ENCODE measurements around the gene AIF1L.

AIF1L gene

DNA sequence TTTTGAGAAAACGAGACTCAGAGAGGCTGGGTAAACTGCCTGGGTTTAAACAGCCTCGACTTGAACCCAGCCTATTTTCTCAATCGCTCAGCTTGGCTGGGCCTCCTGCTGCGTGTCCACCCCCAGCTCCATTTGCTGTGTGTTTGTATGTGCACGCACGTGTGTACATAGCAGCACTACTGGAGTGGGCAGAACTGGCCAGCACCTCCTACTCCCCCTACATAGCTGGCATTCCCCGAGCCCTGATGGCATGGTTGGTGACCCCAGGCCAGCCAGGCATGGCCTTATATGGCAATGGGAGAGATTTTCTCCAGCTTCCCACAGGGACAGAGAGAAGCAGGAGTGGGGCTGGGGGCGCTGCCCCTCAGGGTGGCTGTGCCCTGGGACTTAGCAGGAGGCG, 4.1 kb downstream of the AIF1L start:
- TF ChIP-seq CTCF (IDR thresholded peaks at IDR 0.05; ENCODE audit: insufficient read depth, low read length, missing control alignments): no peak
- H3K4me3 ChIP-seq (ENCODE audit: low read depth, low read length): no peak overlapping the region
- ChIA-PET CTCF (interaction anchor here (0.9 kb wide), 1 partner anchor 42 kb away, joined by 4 read pairs; no protein-coding TSS in a partner anchor), POLR2A (no interaction called here)
- DNase-seq (ENCODE audit: low read depth, low spot score): no peak

- ChIA-PET CTCF (no interaction called here), POLR2A (no interaction called here)
- no peak for DNase-seq (ENCODE audit: low read depth, low spot score)
- no peak overlapping the region for H3K4me3 ChIP-seq (ENCODE audit: low read depth, low read length)
- TF ChIP-seq CTCF (IDR thresholded peaks at IDR 0.05; ENCODE audit: insufficient read depth, low read length, missing control alignments): no peak
Measured at GRCh38 chr9:131101207-131101964, 5.1 kb downstream of the AIF1L start.

DNA sequence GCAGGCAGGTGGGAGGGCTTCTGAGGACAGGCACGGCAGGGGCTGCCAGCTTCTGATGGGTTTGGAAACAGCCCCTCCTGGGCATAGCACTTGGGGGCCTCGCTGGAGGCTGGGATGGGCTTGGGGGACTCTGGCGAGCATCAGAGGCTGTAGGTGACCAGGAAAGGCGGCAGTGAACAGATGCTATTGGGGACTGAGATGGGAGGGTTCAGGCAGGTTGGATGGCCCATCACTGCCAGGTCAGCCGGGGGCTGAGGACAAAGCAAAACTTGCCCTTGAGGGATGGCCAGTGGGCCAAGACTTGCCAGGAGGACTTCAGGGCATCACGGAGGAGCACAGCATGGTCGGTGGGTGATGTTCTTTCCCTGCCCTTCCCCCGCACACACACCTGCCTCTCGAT, 6.7 kb downstream of the AIF1L start:
- CTCF ChIA-PET: interaction anchor here (0.6 kb wide), 1 partner anchor 705 kb away, joined by 3 read pairs; no protein-coding TSS in a partner anchor
- no peak overlapping the region for H3K4me3 ChIP-seq (ENCODE audit: low read depth, low read length)
- no peak for DNase-seq (ENCODE audit: low read depth, low spot score)
- POLR2A ChIA-PET: no interaction called here
- TF ChIP-seq CTCF (IDR thresholded peaks at IDR 0.05; ENCODE audit: insufficient read depth, low read length, missing control alignments): no peak

- ChIA-PET POLR2A (no interaction called here), CTCF (no interaction called here)
- no peak overlapping the region for H3K4me3 ChIP-seq (ENCODE audit: low read depth, low read length)
- no peak for DNase-seq (ENCODE audit: low read depth, low spot score)
- no peak for TF ChIP-seq CTCF (IDR thresholded peaks at IDR 0.05; ENCODE audit: insufficient read depth, low read length, missing control alignments)
Measured at GRCh38 chr9:131103535-131103934, 7.2 kb downstream of the AIF1L start.

GRCh38 chr9:131104016-131104740, 7.8 kb downstream of the AIF1L start:
- no peak overlapping the region for H3K4me3 ChIP-seq (ENCODE audit: low read depth, low read length)
- no peak for DNase-seq (ENCODE audit: low read depth, low spot score)
- TF ChIP-seq CTCF (IDR thresholded peaks at IDR 0.05; ENCODE audit: insufficient read depth, low read length, missing control alignments): no peak
- ChIA-PET POLR2A (no interaction called here), CTCF (interaction anchor here (1.0 kb wide), 1 partner anchor 25 kb away, joined by 3 read pairs; no protein-coding TSS in a partner anchor)

DNA sequence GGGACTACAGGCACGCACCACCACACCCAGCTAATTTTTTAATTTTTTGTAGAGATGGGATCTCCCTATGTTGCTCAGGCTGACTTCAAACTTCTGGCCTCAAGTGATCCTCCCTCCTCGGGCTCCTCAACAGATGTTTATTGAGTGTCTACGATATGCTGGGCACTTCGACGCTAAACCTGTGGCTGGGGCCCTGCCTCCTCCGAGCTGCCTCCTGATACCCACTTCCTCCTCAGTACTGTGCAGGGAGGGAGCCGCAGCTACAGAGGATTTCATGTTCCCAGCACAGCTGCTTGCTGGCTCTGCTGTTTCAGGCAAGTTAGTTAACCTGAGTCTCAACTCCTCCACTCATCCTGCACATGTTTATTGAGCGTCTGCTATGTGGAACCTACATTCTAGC, 9.6 kb downstream of the AIF1L start:
- CTCF ChIA-PET: interaction anchor here (1.2 kb wide), 1 partner anchor 17 kb away, joined by 3 read pairs; no protein-coding TSS in a partner anchor
- POLR2A ChIA-PET: no interaction called here
- no peak for TF ChIP-seq CTCF (IDR thresholded peaks at IDR 0.05; ENCODE audit: insufficient read depth, low read length, missing control alignments)
- no peak overlapping the region for H3K4me3 ChIP-seq (ENCODE audit: low read depth, low read length)
- no peak for DNase-seq (ENCODE audit: low read depth, low spot score)
